ENCODE results near the gene LGR4.
"Not testable (repeated sequence)": the region's sequence is repeated elsewhere in the genome, so short reads cannot be mapped to it uniquely, and the experiment has no call there.

The LGR4 gene

GRCh38 chr11:27350511-27350910 lies 122.1 kb downstream of the LGR4 start:
- DNase-seq (ENCODE audit: low read depth in 2 of 2) = no peak

- DNase-seq (ENCODE audit: low read depth in 2 of 2) = no peak
Observed at GRCh38 chr11:27349919-27350318, 122.7 kb downstream of the LGR4 start.

GRCh38 chr11:27348340-27348873 lies 124.2 kb downstream of the LGR4 start:
- no peak for DNase-seq (ENCODE audit: low read depth in 2 of 2)

GRCh38 chr11:27347359-27348339 lies 124.9 kb downstream of the LGR4 start:
- no peak for DNase-seq (ENCODE audit: low read depth in 2 of 2)

- DNase-seq (ENCODE audit: low read depth in 2 of 2) = no peak
Observed at GRCh38 chr11:27339941-27340340, 132.6 kb downstream of the LGR4 start.

- not testable (repeated sequence) for DNase-seq (ENCODE audit: low read depth in 2 of 2)
Observed at GRCh38 chr11:27334764-27335163, 137.8 kb downstream of the LGR4 start.

- DNase-seq (ENCODE audit: low read depth in 2 of 2) = no peak
Observed at GRCh38 chr11:27331981-27332380, 140.6 kb downstream of the LGR4 start.

GRCh38 chr11:27330633-27331270 lies 141.8 kb downstream of the LGR4 start:
- no peak for DNase-seq (ENCODE audit: low read depth in 2 of 2)

- no peak for DNase-seq (ENCODE audit: low read depth in 2 of 2)
Observed at GRCh38 chr11:27329867-27330632, 142.5 kb downstream of the LGR4 start.

- DNase-seq (ENCODE audit: low read depth in 2 of 2) = no peak
Observed at GRCh38 chr11:27328614-27329013, 144.0 kb downstream of the LGR4 start.

- not testable (repeated sequence) for DNase-seq (ENCODE audit: low read depth in 2 of 2)
Observed at GRCh38 chr11:27327064-27327463, 145.5 kb downstream of the LGR4 start.

- not testable (repeated sequence) for DNase-seq (ENCODE audit: low read depth in 2 of 2)
Observed at GRCh38 chr11:27322196-27322595, 150.4 kb downstream of the LGR4 start.

- DNase-seq (ENCODE audit: low read depth in 2 of 2) = not testable (repeated sequence)
Observed at GRCh38 chr11:27321340-27321739, 151.2 kb downstream of the LGR4 start.

GRCh38 chr11:27319072-27319471 lies 153.5 kb downstream of the LGR4 start:
- DNase-seq (ENCODE audit: low read depth in 2 of 2) = no peak

- no peak for DNase-seq (ENCODE audit: low read depth in 2 of 2)
Observed at GRCh38 chr11:27317751-27318150, 154.8 kb downstream of the LGR4 start.

All from activated CD8-positive, alpha-beta memory T cell treated with anti-CD3 and anti-CD28 coated beads for 4 hours (primary cell).